Progenitor cell of endocrine pancreas (in vitro differentiated cells): ENCODE data around the gene CHST15. TPM values are rescaled to one million over a fixed set of nuclear protein-coding genes. Genes with fewer than 3 reads are reported as not detected.

Experiments
- DNase-seq: peaks from one replicate; pipeline ENCODE4 v3.0.0; 2021; ENCODE audit warnings: low spot score; ENCODE audit not compliant: unreplicated experiment
- H3K27ac Mint-ChIP-seq: 2 replicates; pipeline ENCODE4 v1.8.0; 2021; ENCODE audit warnings: mild to moderate bottlenecking, moderate library complexity, mixed read lengths
- H3K27me3 Mint-ChIP-seq: 2 replicates; pipeline ENCODE4 v1.8.0; 2021; ENCODE audit warnings: mixed read lengths
- H3K36me3 Mint-ChIP-seq: 2 replicates; pipeline ENCODE4 v1.8.0; 2022; ENCODE audit warnings: mixed read lengths; ENCODE audit not compliant: insufficient read depth
- H3K4me1 Mint-ChIP-seq: 2 replicates; pipeline ENCODE4 v1.8.0; 2021; ENCODE audit warnings: low read depth, mixed read lengths
- H3K4me3 Mint-ChIP-seq: 2 replicates; pipeline ENCODE4 v1.8.0; 2021; ENCODE audit warnings: low read depth, mild to moderate bottlenecking, moderate library complexity, mixed read lengths
- H3K9me3 Mint-ChIP-seq: 2 replicates; pipeline ENCODE4 v1.8.0; 2021; ENCODE audit warnings: low read depth, mixed read lengths
- total RNA-seq: library from RNA; stranded (reverse); gene quantifications from 2 replicates; pipeline ENCODE4 v1.2.1, GENCODE V29; 2021
- TF ChIP-seq, protein P1 (sequence below): fragments of 200-600 bp; sonication (generic); IDR thresholded peaks from one replicate; pipeline ENCODE4 v1.5.0; 2021; ENCODE audit warnings: antibody characterized with exemption, mild to moderate bottlenecking; ENCODE audit not compliant: unreplicated experiment

Gene CHST15
- total RNA-seq, 1 donor from 2014 or later, result 7.9 TPM

DNA sequence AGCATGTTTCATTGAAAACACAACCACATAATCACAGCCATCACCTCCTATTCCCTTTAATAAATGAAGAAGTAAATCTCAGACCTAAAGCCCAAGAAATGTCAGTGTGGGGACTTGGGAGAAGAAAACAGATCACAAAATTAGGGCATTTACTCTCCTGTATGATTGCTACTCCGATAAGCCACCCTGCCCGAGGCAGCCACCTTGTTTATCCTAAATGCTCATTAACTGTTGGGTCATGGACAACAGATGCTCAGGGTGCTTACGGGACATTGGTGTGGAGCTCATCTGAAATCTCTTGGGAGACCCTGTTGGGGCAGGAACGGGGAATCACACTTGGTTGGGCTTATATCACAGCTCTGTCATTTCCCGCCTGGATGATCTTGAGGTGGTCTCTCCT lies 17.5 kb upstream of the CHST15 start:
- H3K4me1 Mint-ChIP-seq, result no peaks in the 10 kb centered on the region
- no peak overlapping the region for H3K27ac Mint-ChIP-seq
- H3K9me3 Mint-ChIP-seq, result no peaks in the 10 kb centered on the region
- TF ChIP-seq, protein P1, sequence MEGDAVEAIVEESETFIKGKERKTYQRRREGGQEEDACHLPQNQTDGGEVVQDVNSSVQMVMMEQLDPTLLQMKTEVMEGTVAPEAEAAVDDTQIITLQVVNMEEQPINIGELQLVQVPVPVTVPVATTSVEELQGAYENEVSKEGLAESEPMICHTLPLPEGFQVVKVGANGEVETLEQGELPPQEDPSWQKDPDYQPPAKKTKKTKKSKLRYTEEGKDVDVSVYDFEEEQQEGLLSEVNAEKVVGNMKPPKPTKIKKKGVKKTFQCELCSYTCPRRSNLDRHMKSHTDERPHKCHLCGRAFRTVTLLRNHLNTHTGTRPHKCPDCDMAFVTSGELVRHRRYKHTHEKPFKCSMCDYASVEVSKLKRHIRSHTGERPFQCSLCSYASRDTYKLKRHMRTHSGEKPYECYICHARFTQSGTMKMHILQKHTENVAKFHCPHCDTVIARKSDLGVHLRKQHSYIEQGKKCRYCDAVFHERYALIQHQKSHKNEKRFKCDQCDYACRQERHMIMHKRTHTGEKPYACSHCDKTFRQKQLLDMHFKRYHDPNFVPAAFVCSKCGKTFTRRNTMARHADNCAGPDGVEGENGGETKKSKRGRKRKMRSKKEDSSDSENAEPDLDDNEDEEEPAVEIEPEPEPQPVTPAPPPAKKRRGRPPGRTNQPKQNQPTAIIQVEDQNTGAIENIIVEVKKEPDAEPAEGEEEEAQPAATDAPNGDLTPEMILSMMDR, result no peak
- no peaks in the 10 kb centered on the region for H3K36me3 Mint-ChIP-seq
- DNase-seq, result no peak
- H3K4me3 Mint-ChIP-seq, result no peak overlapping the region
- peaks cover 29% of the 10 kb centered on the region for H3K27me3 Mint-ChIP-seq

DNA sequence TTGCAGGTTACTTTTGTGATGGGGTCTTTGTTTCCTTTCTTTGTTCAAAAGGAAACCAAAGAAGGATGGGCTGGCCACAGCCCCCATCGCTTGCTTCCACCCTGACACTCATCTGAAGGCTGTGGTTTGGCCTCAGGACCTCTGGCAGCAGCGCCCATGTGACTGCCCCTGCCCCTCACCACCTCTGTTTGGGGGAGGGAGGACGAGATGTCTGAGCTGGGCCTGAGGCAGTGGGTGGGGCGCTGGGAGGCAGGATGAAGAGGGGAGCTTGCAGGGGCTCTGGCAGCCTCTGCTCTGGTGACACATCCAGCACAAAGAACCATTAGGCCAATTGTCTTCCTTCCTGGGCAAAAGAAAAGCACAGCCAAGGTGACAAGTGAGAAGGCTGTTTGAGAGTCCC lies 15.9 kb upstream of the CHST15 start:
- H3K4me3 Mint-ChIP-seq, result no peak overlapping the region
- no peaks in the 10 kb centered on the region for H3K9me3 Mint-ChIP-seq
- peaks cover 30% of the 10 kb centered on the region for H3K27me3 Mint-ChIP-seq
- no peaks in the 10 kb centered on the region for H3K4me1 Mint-ChIP-seq
- H3K27ac Mint-ChIP-seq, result no peak overlapping the region
- H3K36me3 Mint-ChIP-seq, result no peaks in the 10 kb centered on the region
- no peak for DNase-seq
- TF ChIP-seq, protein P1, result no peak

DNA sequence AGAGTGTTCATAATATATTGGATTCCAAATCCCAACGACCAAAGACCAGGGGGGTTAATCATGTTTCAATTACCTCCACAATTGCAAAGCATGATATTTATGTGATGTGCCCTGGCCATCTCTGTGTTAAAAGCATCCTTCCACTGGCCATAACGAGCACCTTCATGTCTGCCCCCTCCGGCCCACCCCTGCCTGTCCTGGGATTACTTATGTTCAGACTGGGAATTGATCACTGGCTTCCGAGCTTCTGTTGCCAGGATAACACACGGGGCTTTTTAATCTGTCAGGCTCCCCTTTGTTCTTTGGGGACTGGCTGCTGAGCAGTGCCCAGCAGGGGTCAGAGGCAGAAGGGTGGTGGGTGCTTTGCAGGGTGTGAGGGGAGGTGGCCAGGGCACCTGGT lies 13.7 kb upstream of the CHST15 start:
- TF ChIP-seq, protein P1, result no peak
- no peak for DNase-seq
- Mint-ChIP-seq H3K9me3 (no peaks in the 10 kb centered on the region), H3K4me1 (no peaks in the 10 kb centered on the region), H3K27ac (no peak overlapping the region), H3K27me3 (peaks cover 24% of the 10 kb centered on the region), H3K4me3 (no peak overlapping the region), H3K36me3 (no peaks in the 10 kb centered on the region)

DNA sequence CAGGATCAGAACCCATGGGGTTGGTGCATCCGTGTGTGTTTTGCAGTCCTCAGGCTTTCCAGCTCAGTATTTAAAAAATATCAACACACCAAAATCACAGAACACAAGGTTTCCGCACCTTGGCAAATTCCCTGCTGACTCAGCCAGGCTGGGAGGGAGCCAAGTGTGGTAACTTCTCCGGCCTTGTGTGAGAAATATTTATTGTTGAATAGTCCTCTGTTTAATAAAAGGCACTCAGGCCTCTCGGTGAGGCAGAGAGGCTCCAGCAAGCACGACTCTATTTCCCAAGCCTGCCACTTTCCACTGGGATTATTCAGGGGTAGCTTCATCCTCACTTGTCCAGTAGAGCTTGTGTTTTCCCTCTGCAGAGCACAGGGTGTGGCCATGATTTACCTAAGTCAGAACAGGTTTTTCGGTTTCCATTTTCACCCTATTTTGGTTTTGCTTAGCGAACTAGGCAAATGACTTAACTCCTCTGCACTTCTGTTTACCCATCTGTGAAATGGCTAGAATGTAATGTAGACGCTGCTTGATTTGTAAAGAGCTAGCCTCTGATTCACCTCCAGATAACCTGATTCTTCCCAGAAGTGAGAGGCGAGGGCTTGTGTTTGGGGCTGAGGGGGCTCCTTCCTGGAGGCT lies 13.0 kb upstream of the CHST15 start:
- H3K27ac Mint-ChIP-seq, result no peak overlapping the region
- peaks cover 23% of the 10 kb centered on the region for H3K27me3 Mint-ChIP-seq
- H3K36me3 Mint-ChIP-seq, result no peaks in the 10 kb centered on the region
- DNase-seq, result no peak
- H3K4me1 Mint-ChIP-seq, result no peaks in the 10 kb centered on the region
- no peaks in the 10 kb centered on the region for H3K9me3 Mint-ChIP-seq
- H3K4me3 Mint-ChIP-seq, result no peak overlapping the region
- TF ChIP-seq, protein P1, result no peak

DNA sequence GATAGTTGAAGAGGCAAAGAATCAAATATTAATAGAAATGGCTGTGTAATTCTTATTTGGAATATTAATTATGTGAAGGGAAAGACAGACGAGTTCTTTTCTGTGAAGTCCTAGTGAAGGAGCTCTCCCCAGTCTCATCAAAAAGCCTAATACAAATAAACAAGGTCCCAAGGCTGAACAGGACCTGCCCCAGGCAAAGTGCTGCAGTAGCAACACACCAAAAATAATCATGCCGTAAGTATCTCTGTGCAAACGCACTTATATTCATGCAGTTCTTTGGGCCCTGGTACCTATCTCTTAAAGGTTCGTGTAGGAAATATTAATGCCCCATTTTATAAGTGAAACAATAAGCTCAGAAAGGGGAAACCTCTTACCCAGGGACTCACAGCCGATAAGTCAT lies 12.2 kb upstream of the CHST15 start:
- Mint-ChIP-seq H3K4me3 (no peak overlapping the region), H3K27me3 (peaks cover 26% of the 10 kb centered on the region), H3K27ac (no peak overlapping the region), H3K4me1 (no peaks in the 10 kb centered on the region), H3K9me3 (no peaks in the 10 kb centered on the region), H3K36me3 (no peaks in the 10 kb centered on the region)
- TF ChIP-seq, protein P1, result no peak
- DNase-seq, result no peak
